GM12878 (cell line): ENCODE data around the gene TGFB2. TPM values are rescaled to one million over a fixed set of nuclear protein-coding genes. Genes with fewer than 3 reads are reported as not detected.

ENCODE experiments used
- ATAC-seq: fragments of 200-7000 bp; cut with Tn5 transposase; 3 replicates; pipeline ENCODE4 v1.9.1; 2020; ENCODE audit warnings: mild to moderate bottlenecking, moderate library complexity
- BruUV-seq: library from RNA; stranded (reverse); fragments of 400-500 nt; replicated peaks from 2 replicates; lab custom pipeline; 2021; lab: Mats Ljungman, UMichigan
- CTCF ChIA-PET: fragments of 300-600 bp; sonication (Branson Sonifier 250); formaldehyde crosslinking; extraction: SDS; loops from one replicate; lab custom pipeline; 2021; ENCODE audit warnings: inconsistent platforms; lab: Yijun Ruan, JAX
- POLR2A ChIA-PET: fragments of 350-600 bp; formaldehyde crosslinking; extraction: SDS; loops from one replicate; lab custom pipeline; 2021; ENCODE audit warnings: inconsistent platforms; lab: Charles Lee
- RAD21 ChIA-PET: fragments of 300-600 bp; sonication (Branson Sonifier 250); formaldehyde crosslinking; loops from one replicate; lab custom pipeline; 2023; ENCODE audit warnings: antibody characterized with exemption; ENCODE audit not compliant: unreplicated experiment; lab: Charles Lee
- SMC1A ChIA-PET: fragments of 300-600 bp; sonication (Branson Sonifier 250); formaldehyde crosslinking; loops from one replicate; lab custom pipeline; 2023; ENCODE audit not compliant: unreplicated experiment, uncharacterized antibody; lab: Charles Lee
- DNase-seq: peaks from one replicate; pipeline ENCODE4 v3.0.0-alpha.2; 2011; ENCODE audit warnings: low read depth, low spot score
- FAIRE-seq: peaks from 3 replicates; lab custom pipeline; 2011; peaks lifted over from hg19 to GRCh38; lab: Jason Lieb, UNC
- H2AFZ ChIP-seq: 2 replicates; pipeline ENCODE4 v1.6.0; 2011; ENCODE audit warnings: low read depth, low read length, control low read depth; ENCODE audit not compliant: control insufficient read depth
- H3K27ac ChIP-seq: 2 replicates; pipeline ENCODE4 v1.5.1; 2011; ENCODE audit warnings: control low read depth; ENCODE audit not compliant: control insufficient read depth, insufficient read depth
- H3K27me3 ChIP-seq, 2 experiments: replicated peaks in 1 of 2; 2 replicates each; pipeline versions ENCODE4 v1.6.0 to v1.6.1; 2011; ENCODE audit warnings: low read length in 1 of 2; ENCODE audit not compliant: control insufficient read depth in 2 of 2, insufficient read depth in 2 of 2
- H3K36me3 ChIP-seq, 2 experiments: 2 replicates each; pipeline ENCODE4 v1.5.1; 2011; ENCODE audit warnings: low read length in 1 of 2; ENCODE audit not compliant: control insufficient read depth in 2 of 2, insufficient read depth in 2 of 2
- H3K4me1 ChIP-seq: 2 replicates; pipeline ENCODE4 v1.6.1; 2011; ENCODE audit warnings: mild to moderate bottlenecking, low read length, moderate library complexity, mixed read lengths; ENCODE audit not compliant: control insufficient read depth, insufficient read depth
- H3K4me2 ChIP-seq: 2 replicates; pipeline ENCODE4 v1.6.0; 2011; ENCODE audit warnings: control low read depth; ENCODE audit not compliant: control insufficient read depth, insufficient read depth
- H3K4me3 ChIP-seq: fragments of 200-600 bp; sonication (generic); 2 replicates; pipeline ENCODE4 v1.5.1; 2016
- H3K79me2 ChIP-seq: 2 replicates; pipeline ENCODE4 v1.6.0; 2011; ENCODE audit warnings: low read length; ENCODE audit not compliant: control insufficient read depth, insufficient read depth
- H3K9ac ChIP-seq: 2 replicates; pipeline ENCODE4 v1.8.0; 2011; ENCODE audit warnings: low read length, control low read depth, mixed read lengths; ENCODE audit not compliant: control insufficient read depth, insufficient read depth
- H3K9me3 ChIP-seq: replicated peaks from 3 replicates; pipeline ENCODE4 v1.5.1; 2011; ENCODE audit warnings: mild to moderate bottlenecking, low read length; ENCODE audit not compliant: control insufficient read depth, insufficient read depth
- H4K20me1 ChIP-seq: 2 replicates; pipeline ENCODE4 v1.6.0; 2011; ENCODE audit not compliant: control insufficient read depth, insufficient read depth
- ATF2 ChIP-seq: IDR thresholded peaks from 2 replicates; pipeline ENCODE4 v1.6.1; 2012; ENCODE audit warnings: low read length, inconsistent platforms
- BACH1 ChIP-seq: fragments of 450-650 bp; IDR thresholded peaks from 2 replicates; pipeline ENCODE4 v1.6.1; 2017; ENCODE audit warnings: mild to moderate bottlenecking, borderline replicate concordance
- BCL11A ChIP-seq: IDR thresholded peaks from 2 replicates; pipeline ENCODE4 v1.6.1; 2011; ENCODE audit warnings: low read depth, low read length
- CBX5 ChIP-seq: sonication (generic); IDR thresholded peaks from 2 replicates; pipeline ENCODE4 v1.6.1; 2016; ENCODE audit warnings: low read depth, moderate library complexity, mild to moderate bottlenecking, inconsistent platforms
- E4F1 ChIP-seq: fragments of 450-650 bp; IDR thresholded peaks from 2 replicates; pipeline ENCODE4 v1.6.1; 2018; ENCODE audit warnings: borderline replicate concordance, mild to moderate bottlenecking; ENCODE audit not compliant: partially characterized antibody
- ELK1 ChIP-seq: IDR thresholded peaks from 2 replicates; pipeline ENCODE4 v1.6.1; 2012; ENCODE audit warnings: low read depth, low read length, improper control_type of control experiment
- ETV6 ChIP-seq, 2 experiments: fragments of 450-650 bp in 1 of 2; IDR thresholded peaks in 1 of 2; conservative IDR thresholded peaks in 1 of 2; 2 replicates each; pipeline ENCODE4 v1.6.1; 2014; ENCODE audit warnings: antibody characterized with exemption in 1 of 2, borderline replicate concordance in 1 of 2, low read depth in 1 of 2, mild to moderate bottlenecking in 1 of 2, moderate library complexity in 1 of 2
- IKZF1 ChIP-seq: fragments of 450-650 bp; conservative IDR thresholded peaks from 2 replicates; pipeline ENCODE4 v1.6.1; 2017; ENCODE audit warnings: antibody characterized with exemption, mild to moderate bottlenecking
- MYC ChIP-seq: IDR thresholded peaks from 2 replicates; pipeline ENCODE4 v1.6.1; 2011; ENCODE audit warnings: mild to moderate bottlenecking, low read length, moderate library complexity, inconsistent platforms; ENCODE audit not compliant: insufficient read depth, insufficient replicate concordance, insufficient read length, severe bottlenecking
- ZBTB11 ChIP-seq: fragments of 450-650 bp; formaldehyde crosslinking; IDR thresholded peaks from 2 replicates; pipeline ENCODE4 v1.5.0; 2022; ENCODE audit warnings: mild to moderate bottlenecking, missing genetic modification characterization
- WGBS: methylation state at CpG from one replicate; pipeline ENCODE4 v1.1.6; 2016; ENCODE audit warnings: low lambda C conversion rate; ENCODE audit not compliant: insufficient replicate concordance, insufficient coverage; ENCODE audit errors: missing lambda C conversion rate; 5-methylcytosine and 5-hydroxymethylcytosine counted together
- in situ Hi-C: fragments of 300-500 bp; cut with MboI; formaldehyde crosslinking; loops from 9 replicates; pipeline ENCODE4 v1.14.3; 2018; ENCODE audit warnings: mixed read lengths
- intact Hi-C: fragments of 100-400 bp; cut with micrococcal nuclease; formaldehyde crosslinking; loops from one replicate; pipeline ENCODE4 v1.14.2; 2022; ENCODE audit not compliant: unreplicated experiment
- polyA plus RNA-seq, 11 experiments: library from polyadenylated mRNA; depleted of rRNA in 4 of 11; unstranded in 6 of 11; stranded (reverse) in 5 of 11; fragments of >200 nt; fragmentation: Nextera tagmentation in 4 of 11; fragmentation: Illumina TruSeq in 1 of 11; extraction: Ambion mirVana in 4 of 11; extraction: Trizol in 1 of 11; gene quantifications; 1 replicate in 1 of 11; 2 replicates in 10 of 11; pipeline versions ENCODE4 v1.2.1 to v1.2.3, GENCODE V29; 2011 to 2016; ENCODE audit warnings: inconsistent platforms in 2 of 11, missing spikeins in 2 of 11, low read depth in 1 of 11
- total RNA-seq, 4 experiments: library from RNA; depleted of rRNA in 3 of 4; stranded (reverse); fragments of >200 nt in 3 of 4; fragmentation: Illumina TruSeq in 1 of 4; extraction: Trizol in 1 of 4; gene quantifications; 2 replicates each; pipeline versions ENCODE4 v1.2.1 to v1.2.3, GENCODE V29; 2013 to 2021

Gene TGFB2
- total and polyA plus RNA-seq, 10 of the 15 experiments (the other 5 are each of a cell fraction or from before 2014, with no cell fraction given), result 0.03 to 0.11 (median 0.04) TPM; not detected in 6

- ChIA-PET RAD21 (no interaction called here), SMC1A (no interaction called here), CTCF (interaction anchor here (1.4 kb wide), 1 partner anchor 9 kb away, joined by 3 read pairs; no protein-coding TSS in a partner anchor)
- no peaks in the 10 kb centered on the region for H3K27me3 ChIP-seq
- H2AFZ ChIP-seq, result no peak overlapping the region
- intact Hi-C loops (no loop called here), in situ Hi-C loops (no loop called here)
- H3K4me1 ChIP-seq, result no peaks in the 10 kb centered on the region
- no peak for ATAC-seq
- no peaks in the 10 kb centered on the region for H3K36me3 ChIP-seq
- H3K27ac ChIP-seq, result no peak overlapping the region
- H4K20me1 ChIP-seq, result no peaks in the 10 kb centered on the region
- H3K79me2 ChIP-seq, result no peaks in the 10 kb centered on the region
- H3K9ac ChIP-seq, result no peak overlapping the region
- FAIRE-seq, result no peak
- TF ChIP-seq E4F1 (no peak), BCL11A (no peak), ZBTB11 (CRISPR knock-in tag) (no peak), ETV6 (conservative IDR thresholded peaks at IDR 0.05 in 1 of 2, IDR thresholded peaks at IDR 0.05 in 1 of 2; ENCODE audit: borderline replicate concordance in 1 of 2, low read depth in 1 of 2) (no peak), BACH1 (no peak), IKZF1 (no peak), ATF2 (no peak), CBX5 (no peak), ELK1 (no peak), MYC (no peak)
- TF ChIP-seq, all 136 proteins: peak for 0
- Histone ChIP-seq H3K4me3 (no peak overlapping the region), H3K4me2 (no peak overlapping the region), H3K9me3 (no peaks in the 10 kb centered on the region)
- POLR2A ChIA-PET, result no interaction called here
- WGBS, result 14% methylated on average over 7 of the region's 7 CpGs
- no peak for DNase-seq
- no TSS peak for BruUV-seq
Measured at GRCh38 chr1:218447010-218447689, 102.0 kb downstream of the TGFB2 start.
